NCI-H1436 treated with DMSO at 0.1 percent for 48 hours (cell line): Measurements from ENCODE around the gene RPL22.

Experiments used
- DNase-seq: peaks from one replicate; lab custom pipeline; 2025; lab: John Stamatoyannopoulos, UW

Gene RPL22

DNA sequence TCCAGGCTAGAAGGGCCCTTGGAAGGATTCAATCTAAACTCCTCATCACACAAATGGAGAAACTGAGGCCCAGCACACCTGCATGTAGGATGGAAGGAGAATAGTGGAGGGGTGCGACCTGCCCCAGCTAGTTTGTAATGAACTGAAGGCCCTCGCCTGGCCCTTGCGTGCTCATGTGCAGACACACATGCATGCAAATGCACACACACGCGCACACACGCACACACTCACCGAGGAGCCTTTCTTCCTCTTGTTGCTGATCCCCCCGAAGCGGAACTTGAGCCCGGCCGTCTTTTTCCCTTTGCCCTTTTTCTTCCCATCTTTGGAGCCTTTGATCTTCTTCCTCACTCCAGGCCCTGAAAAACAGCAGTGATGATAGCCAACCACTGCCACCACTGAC is 47.2 kb downstream of the RPL22 start:
- DNase-seq = no peak

GRCh38 chr1:6151291-6151822 is 48.0 kb downstream of the RPL22 start:
- no peak for DNase-seq

DNA sequence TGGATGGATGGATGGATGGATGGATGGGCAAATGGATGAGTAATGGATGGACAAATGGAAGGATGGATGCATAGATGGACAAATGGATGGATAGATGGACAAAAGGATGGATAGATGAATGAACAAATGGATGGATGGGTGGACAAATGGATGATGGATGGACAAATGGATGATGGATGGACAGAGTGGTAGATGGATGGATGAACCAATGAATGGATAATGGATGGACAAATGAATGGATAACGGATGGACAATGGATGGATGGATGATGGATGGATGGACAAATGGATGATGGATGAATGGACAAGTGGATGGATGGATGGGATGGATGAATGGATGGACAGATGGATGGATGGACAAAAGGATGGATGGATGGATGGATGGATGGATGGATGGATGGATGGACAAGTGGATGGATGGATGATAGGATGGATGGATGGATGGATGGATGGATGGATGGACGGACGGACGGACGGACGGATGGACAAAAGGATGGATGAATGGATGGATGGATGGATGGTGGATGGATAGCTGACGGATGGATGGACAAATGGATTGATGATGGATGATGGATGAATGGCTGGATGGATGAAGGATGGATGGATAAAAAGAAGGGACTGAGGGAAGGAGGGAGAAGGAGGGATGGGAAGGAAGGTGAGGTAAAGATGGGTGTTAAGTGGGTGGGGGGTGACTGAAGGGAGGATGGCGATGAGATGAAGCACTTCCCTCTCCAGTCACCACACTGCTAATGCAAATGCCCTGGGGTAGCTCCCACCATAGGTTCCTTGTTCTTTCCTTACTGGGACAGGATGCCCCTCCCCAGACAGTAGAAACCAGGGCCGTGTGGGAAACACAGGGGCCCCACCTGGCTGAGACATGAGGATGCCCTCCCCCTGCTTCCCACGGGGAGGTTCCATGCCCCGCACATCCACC is 49.1 kb downstream of the RPL22 start:
- no peak for DNase-seq

GRCh38 chr1:6149597-6149996 is 49.8 kb downstream of the RPL22 start:
- DNase-seq = no peak

GRCh38 chr1:6148497-6149241 is 50.7 kb downstream of the RPL22 start:
- DNase-seq = no peak

DNA sequence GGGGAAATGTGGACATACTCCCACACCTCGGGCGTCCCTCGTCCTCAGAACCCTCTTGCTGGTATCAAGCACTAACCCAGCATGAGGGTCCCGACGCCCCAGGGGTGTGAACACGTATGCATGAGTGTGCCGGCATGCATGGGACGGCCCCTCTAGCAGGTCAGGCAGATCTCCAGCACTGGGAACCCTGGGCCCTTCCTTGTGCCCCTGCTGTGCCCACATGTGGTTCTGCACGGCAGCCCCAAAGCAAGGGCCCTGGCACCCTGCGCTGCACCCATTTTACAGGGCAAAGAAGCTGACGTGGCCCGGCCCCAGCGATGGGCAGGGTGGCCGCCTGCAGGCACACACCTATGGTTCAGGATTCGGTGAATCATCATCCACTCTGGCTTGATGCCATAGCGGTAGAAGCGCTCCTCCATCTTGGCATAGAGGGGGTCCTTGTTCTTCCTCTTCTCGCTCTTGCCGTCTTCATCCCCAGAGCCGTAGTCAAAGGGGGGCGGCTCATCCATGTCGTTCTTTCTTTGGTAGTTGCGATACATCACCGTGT is 53.5 kb downstream of the RPL22 start:
- DNase-seq = no peak

DNA sequence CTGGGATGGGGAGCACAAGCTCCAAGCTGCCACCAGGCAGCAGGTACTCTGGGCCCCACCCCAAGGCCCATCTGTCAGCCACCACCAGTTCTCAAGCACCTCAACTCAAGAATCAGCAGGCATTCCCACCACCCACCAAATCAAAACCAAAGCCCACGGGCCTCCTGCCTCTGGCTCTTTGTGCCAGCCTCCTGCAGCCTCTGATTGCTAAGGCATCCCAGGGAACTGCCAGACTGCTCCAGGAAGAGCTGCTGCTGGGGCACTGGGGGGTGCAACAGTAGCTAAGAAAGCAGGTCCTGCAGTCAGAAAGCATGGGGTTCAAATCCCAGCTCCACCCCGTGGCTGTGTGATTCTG is 54.0 kb downstream of the RPL22 start:
- DNase-seq = no peak

DNA sequence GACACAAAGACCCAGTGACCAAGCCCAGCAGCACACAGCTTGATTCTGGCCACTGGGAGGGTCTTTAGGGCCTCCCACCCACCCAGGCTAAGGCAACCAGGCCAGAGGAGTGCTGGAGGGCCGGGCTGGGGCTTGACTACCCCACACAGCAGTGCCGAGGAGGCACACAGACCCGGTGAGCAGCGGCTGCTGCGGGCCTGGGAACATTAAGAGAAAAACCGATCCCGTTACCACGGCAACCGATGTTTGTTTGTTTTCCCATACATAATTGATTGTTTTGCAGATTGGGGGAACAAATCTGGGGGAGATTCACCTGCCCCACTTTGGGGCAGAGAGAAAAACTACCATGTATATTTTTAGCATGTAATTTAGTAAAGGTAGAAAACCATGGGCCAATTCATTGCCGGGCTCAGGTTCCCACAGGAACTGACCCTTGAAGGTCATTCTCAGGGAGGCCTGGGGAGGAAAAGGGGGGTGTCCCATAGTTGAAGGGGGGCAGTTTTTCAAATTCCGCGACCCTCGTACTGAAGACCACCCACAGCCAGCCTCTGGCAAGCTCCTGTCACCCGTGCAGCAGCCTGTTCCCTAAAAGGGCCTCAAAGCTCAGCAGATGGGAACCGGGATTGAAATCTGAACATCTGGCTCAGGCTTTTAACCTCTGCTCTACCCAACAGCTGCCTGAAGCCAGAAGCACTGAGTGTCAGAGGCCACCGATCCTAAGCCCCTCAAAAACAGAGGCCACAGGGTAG is 54.6 kb downstream of the RPL22 start:
- no peak for DNase-seq

DNA sequence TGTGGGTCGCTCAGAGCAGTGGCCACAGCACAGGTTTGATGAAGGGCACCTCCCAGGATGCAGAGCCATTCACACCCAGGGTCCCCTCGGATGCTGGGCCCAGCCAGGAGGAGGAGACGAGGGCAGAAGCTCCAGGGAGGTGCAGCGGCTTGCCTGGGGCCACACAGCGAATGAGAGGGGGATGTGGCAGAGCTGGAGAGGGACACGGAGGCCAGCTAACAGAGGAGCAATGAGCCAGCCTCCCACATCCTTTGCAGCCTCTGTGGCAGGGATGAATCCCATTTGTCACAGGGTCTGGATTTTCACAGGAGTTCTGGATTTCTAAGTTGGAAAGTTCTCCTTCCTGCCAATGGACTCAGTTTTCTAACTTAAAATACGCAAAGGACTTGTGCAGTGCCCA is 55.2 kb downstream of the RPL22 start:
- DNase-seq = no peak

- DNase-seq = no peak
Measured at GRCh38 chr1:6143395-6143794, 56.0 kb downstream of the RPL22 start.

- DNase-seq = no peak
Measured at GRCh38 chr1:6142734-6143133, 56.7 kb downstream of the RPL22 start.

GRCh38 chr1:6142036-6142621 is 57.3 kb downstream of the RPL22 start:
- no peak for DNase-seq

DNA sequence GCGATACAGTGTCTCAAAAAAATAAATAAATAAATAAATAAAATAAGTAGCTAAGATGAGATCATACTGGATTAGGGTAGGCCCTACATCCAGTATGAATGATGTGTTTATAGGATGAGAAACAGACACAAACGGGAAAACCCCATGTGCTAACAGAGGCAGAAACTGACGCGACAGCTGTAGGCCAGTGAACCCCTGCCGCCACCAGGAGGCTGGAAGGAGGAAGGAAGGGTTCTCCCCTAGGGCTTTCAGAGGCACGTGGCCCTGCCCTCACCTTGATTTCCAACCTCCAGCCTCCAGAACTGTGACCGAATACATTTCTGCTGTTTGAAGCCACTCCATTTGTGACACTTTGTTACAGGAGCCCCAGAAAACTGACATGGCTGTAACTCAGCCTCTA is 57.8 kb downstream of the RPL22 start:
- DNase-seq = no peak

- no peak for DNase-seq
Measured at GRCh38 chr1:6140413-6140812, 59.0 kb downstream of the RPL22 start.

GRCh38 chr1:6137758-6138157 is 61.6 kb downstream of the RPL22 start:
- no peak for DNase-seq

DNA sequence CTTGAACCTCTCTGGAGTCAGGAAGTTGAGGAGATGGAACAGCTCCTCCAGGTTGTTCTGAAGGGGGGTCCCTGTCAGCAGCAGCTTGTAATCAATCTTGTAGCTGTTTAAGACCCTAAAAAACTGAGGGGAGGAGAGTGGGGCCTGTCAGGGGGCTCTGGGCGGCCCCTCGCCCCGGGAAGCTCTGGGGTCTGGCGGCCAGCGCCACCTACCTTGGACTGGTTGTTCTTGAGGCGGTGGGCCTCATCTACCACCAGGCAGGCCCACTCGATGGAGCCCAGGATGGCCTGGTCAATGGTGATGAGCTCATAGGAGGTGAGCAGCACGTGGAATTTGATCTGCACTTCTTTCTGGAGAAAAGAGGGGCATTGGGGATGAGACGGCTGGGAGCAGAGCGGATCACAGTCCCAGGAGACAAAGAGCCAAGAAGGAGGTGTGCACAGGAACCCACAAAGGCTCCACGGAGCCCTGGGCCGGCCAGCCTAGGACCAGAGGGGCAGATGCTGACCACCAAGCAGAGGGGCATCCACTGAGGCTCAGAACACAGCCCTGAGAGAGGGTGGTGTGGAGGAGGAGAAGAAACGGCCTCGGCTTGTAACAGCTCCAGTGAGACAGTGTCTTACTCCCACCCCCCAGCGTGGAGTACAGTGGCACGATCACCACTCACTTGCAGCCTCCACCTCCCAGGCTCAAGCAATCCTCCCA is 62.7 kb downstream of the RPL22 start:
- no peak for DNase-seq
